Stimulated activated CD8-positive, alpha-beta memory T cell treated with anti-CD3 and anti-CD28 coated beads, Interleukin-15, amount 100 ng/mL, for 1 hour (primary cell): ENCODE data around the gene TMEM259.

Experiments
- DNase-seq: peaks from one replicate; pipeline ENCODE4 v3.0.0-alpha.2; 2020; ENCODE audit warnings: low read depth

Gene TMEM259

GRCh38 chr19:1055886-1056620 is 35.1 kb upstream of the TMEM259 start:
- no peak for DNase-seq

GRCh38 chr19:1055028-1055425 is 34.1 kb upstream of the TMEM259 start:
- DNase-seq = no peak

GRCh38 chr19:1054102-1055027 is 33.4 kb upstream of the TMEM259 start:
- DNase-seq = no peak

GRCh38 chr19:1053176-1054101 is 32.5 kb upstream of the TMEM259 start:
- no peak for DNase-seq

GRCh38 chr19:1052349-1052975 is 31.5 kb upstream of the TMEM259 start:
- DNase-seq = no peak

- no peak for DNase-seq
Observed at GRCh38 chr19:1051791-1052190, 30.9 kb upstream of the TMEM259 start.

- DNase-seq = no peak
Observed at GRCh38 chr19:1050989-1051788, 30.3 kb upstream of the TMEM259 start.

- DNase-seq = no peak
Observed at GRCh38 chr19:1049800-1050199, 28.9 kb upstream of the TMEM259 start.

GRCh38 chr19:1049106-1049505 is 28.2 kb upstream of the TMEM259 start:
- DNase-seq = no peak

- DNase-seq = no peak
Observed at GRCh38 chr19:1047696-1048147, 26.8 kb upstream of the TMEM259 start.

GRCh38 chr19:1046836-1047695 is 26.1 kb upstream of the TMEM259 start:
- DNase-seq = no peak

- no peak for DNase-seq
Observed at GRCh38 chr19:1046117-1046626, 25.2 kb upstream of the TMEM259 start.

GRCh38 chr19:1045247-1045603 is 24.3 kb upstream of the TMEM259 start:
- no peak for DNase-seq

GRCh38 chr19:1042689-1043511 is 22.0 kb upstream of the TMEM259 start:
- no peak for DNase-seq

- no peak for DNase-seq
Observed at GRCh38 chr19:1041835-1042685, 21.1 kb upstream of the TMEM259 start.

- no peak for DNase-seq
Observed at GRCh38 chr19:1041272-1041834, 20.4 kb upstream of the TMEM259 start.
